ENCODE results near the gene INPP4B.
A peak's percentile ranks its signal among the peaks of the same experiment; 100 is the strongest.

INPP4B gene

GRCh38 chr4:142473218-142473959 is 372.7 kb downstream of the INPP4B start:
- no peak for DNase-seq (ENCODE audit: low read depth)

- DNase-seq (ENCODE audit: low read depth) = no peak
Measured at GRCh38 chr4:142467088-142467487, 379.0 kb downstream of the INPP4B start.

GRCh38 chr4:142465526-142465925 is 380.6 kb downstream of the INPP4B start:
- DNase-seq (ENCODE audit: low read depth) = no peak

- no peak for DNase-seq (ENCODE audit: low read depth)
Measured at GRCh38 chr4:142463206-142463605, 382.9 kb downstream of the INPP4B start.

- DNase-seq (ENCODE audit: low read depth) = peak; percentile 38
Measured at GRCh38 chr4:142452161-142452855, 393.8 kb downstream of the INPP4B start.

GRCh38 chr4:142449771-142450373 is 396.2 kb downstream of the INPP4B start:
- DNase-seq (ENCODE audit: low read depth) = no peak

- DNase-seq (ENCODE audit: low read depth) = no peak
Measured at GRCh38 chr4:142447009-142447408, 399.1 kb downstream of the INPP4B start.

- DNase-seq (ENCODE audit: low read depth) = no peak
Measured at GRCh38 chr4:142443469-142443868, 402.6 kb downstream of the INPP4B start.

GRCh38 chr4:142440093-142440492 is 406.0 kb downstream of the INPP4B start:
- DNase-seq (ENCODE audit: low read depth) = no peak

- no peak for DNase-seq (ENCODE audit: low read depth)
Measured at GRCh38 chr4:142435599-142436235, 410.4 kb downstream of the INPP4B start.

- DNase-seq (ENCODE audit: low read depth) = no peak
Measured at GRCh38 chr4:142434519-142435224, 411.4 kb downstream of the INPP4B start.

GRCh38 chr4:142428715-142429114 is 417.4 kb downstream of the INPP4B start:
- no peak for DNase-seq (ENCODE audit: low read depth)

- no peak for DNase-seq (ENCODE audit: low read depth)
Measured at GRCh38 chr4:142427456-142427855, 418.6 kb downstream of the INPP4B start.

GRCh38 chr4:142423861-142424260 is 422.2 kb downstream of the INPP4B start:
- DNase-seq (ENCODE audit: low read depth) = no peak

GRCh38 chr4:142420311-142421095 is 425.6 kb downstream of the INPP4B start:
- no peak for DNase-seq (ENCODE audit: low read depth)

GRCh38 chr4:142419712-142420111 is 426.4 kb downstream of the INPP4B start:
- no peak for DNase-seq (ENCODE audit: low read depth)

- no peak for DNase-seq (ENCODE audit: low read depth)
Measured at GRCh38 chr4:142418697-142419096, 427.4 kb downstream of the INPP4B start.

- DNase-seq (ENCODE audit: low read depth) = peak; percentile 24
Measured at GRCh38 chr4:142416711-142417275, 429.3 kb downstream of the INPP4B start.

- DNase-seq (ENCODE audit: low read depth) = peak; percentile 32
Measured at GRCh38 chr4:142416121-142416520, 430.0 kb downstream of the INPP4B start.

GRCh38 chr4:142414366-142414990 is 431.6 kb downstream of the INPP4B start:
- DNase-seq (ENCODE audit: low read depth) = no peak

All from HS-5 (cell line).